GM12878 (cell line): ENCODE data around the gene GLT8D1. TPM values are rescaled to one million over a fixed set of nuclear protein-coding genes. Genes with fewer than 3 reads are reported as not detected.

Source experiments
- ATF7 ChIP-seq: fragments of 450-650 bp; IDR thresholded peaks from 2 replicates; pipeline ENCODE4 v1.6.1; 2016; ENCODE audit warnings: low read depth, mild to moderate bottlenecking
- CREB1 ChIP-seq: IDR thresholded peaks from 2 replicates; pipeline ENCODE4 v1.6.1; 2012; ENCODE audit warnings: low read depth, mild to moderate bottlenecking, inconsistent platforms
- E4F1 ChIP-seq: fragments of 450-650 bp; IDR thresholded peaks from 2 replicates; pipeline ENCODE4 v1.6.1; 2018; ENCODE audit warnings: borderline replicate concordance, mild to moderate bottlenecking; ENCODE audit not compliant: partially characterized antibody
- IRF5 ChIP-seq: fragments of 450-650 bp; IDR thresholded peaks from 2 replicates; pipeline ENCODE4 v1.6.1; 2017; ENCODE audit warnings: borderline replicate concordance
- LARP7 ChIP-seq: fragments of 450-650 bp; IDR thresholded peaks from 2 replicates; pipeline ENCODE4 v1.6.1; 2017; ENCODE audit warnings: mild to moderate bottlenecking
- NFIC ChIP-seq: IDR thresholded peaks from 2 replicates; pipeline ENCODE4 v1.6.1; 2012; ENCODE audit warnings: low read depth, mild to moderate bottlenecking, inconsistent platforms, low read length, moderate library complexity
- NFYA ChIP-seq: IDR thresholded peaks from 2 replicates; pipeline ENCODE4 v1.6.1; 2011; ENCODE audit warnings: low read depth, mild to moderate bottlenecking, low read length, improper control_type of control experiment, borderline replicate concordance
- NR2C1 ChIP-seq: fragments of 450-650 bp; IDR thresholded peaks from 2 replicates; pipeline ENCODE4 v1.6.1; 2017; ENCODE audit warnings: antibody characterized with exemption, mild to moderate bottlenecking, moderate library complexity
- POLR2A ChIP-seq: IDR thresholded peaks from 2 replicates; pipeline ENCODE4 v1.6.1; 2011; ENCODE audit warnings: low read depth, mild to moderate bottlenecking, low read length
- SKIL ChIP-seq: fragments of 450-650 bp; IDR thresholded peaks from 2 replicates; pipeline ENCODE4 v1.6.1; 2017; ENCODE audit warnings: mild to moderate bottlenecking, low read depth, inconsistent platforms; ENCODE audit not compliant: poor library complexity, severe bottlenecking
- STAT1 ChIP-seq: fragments of 450-650 bp; conservative IDR thresholded peaks from 2 replicates; pipeline ENCODE4 v1.6.1; 2014; ENCODE audit warnings: antibody characterized with exemption, mild to moderate bottlenecking
- polyA plus RNA-seq, 11 experiments: library from polyadenylated mRNA; depleted of rRNA in 4 of 11; unstranded in 6 of 11; stranded (reverse) in 5 of 11; fragments of >200 nt; fragmentation: Nextera tagmentation in 4 of 11; fragmentation: Illumina TruSeq in 1 of 11; extraction: Ambion mirVana in 4 of 11; extraction: Trizol in 1 of 11; gene quantifications; 1 replicate in 1 of 11; 2 replicates in 10 of 11; pipeline versions ENCODE4 v1.2.1 to v1.2.3, GENCODE V29; 2011 to 2016; ENCODE audit warnings: inconsistent platforms in 2 of 11, missing spikeins in 2 of 11, low read depth in 1 of 11
- total RNA-seq, 4 experiments: library from RNA; depleted of rRNA in 3 of 4; stranded (reverse); fragments of >200 nt in 3 of 4; fragmentation: Illumina TruSeq in 1 of 4; extraction: Trizol in 1 of 4; gene quantifications; 2 replicates each; pipeline versions ENCODE4 v1.2.1 to v1.2.3, GENCODE V29; 2013 to 2021
- TF ChIP-seq, protein P1 (sequence below): fragments of 450-650 bp; conservative IDR thresholded peaks from 2 replicates; pipeline ENCODE4 v1.6.1; 2017; ENCODE audit warnings: mild to moderate bottlenecking, moderate library complexity
- TF ChIP-seq, protein P2 (sequence below): fragments of 150-350 bp; IDR thresholded peaks from 2 replicates; pipeline ENCODE4 v1.6.1; 2014; ENCODE audit warnings: mild to moderate bottlenecking, low read depth, low read length
- TF ChIP-seq, protein P3 (sequence below): fragments of 450-650 bp; IDR thresholded peaks from 2 replicates; pipeline ENCODE4 v1.6.1; 2018; ENCODE audit warnings: mild to moderate bottlenecking, low read depth, moderate library complexity; ENCODE audit not compliant: partially characterized antibody
- TF ChIP-seq, protein P4 (sequence below): fragments of 450-650 bp; IDR thresholded peaks from 2 replicates; pipeline ENCODE4 v1.6.1; 2016; ENCODE audit warnings: mild to moderate bottlenecking

Gene GLT8D1
- total and polyA plus RNA-seq, 10 of the 15 experiments (the other 5 are each of a cell fraction or from before 2014, with no cell fraction given): 25.3 to 73.4 (median 48.4) TPM

DNA sequence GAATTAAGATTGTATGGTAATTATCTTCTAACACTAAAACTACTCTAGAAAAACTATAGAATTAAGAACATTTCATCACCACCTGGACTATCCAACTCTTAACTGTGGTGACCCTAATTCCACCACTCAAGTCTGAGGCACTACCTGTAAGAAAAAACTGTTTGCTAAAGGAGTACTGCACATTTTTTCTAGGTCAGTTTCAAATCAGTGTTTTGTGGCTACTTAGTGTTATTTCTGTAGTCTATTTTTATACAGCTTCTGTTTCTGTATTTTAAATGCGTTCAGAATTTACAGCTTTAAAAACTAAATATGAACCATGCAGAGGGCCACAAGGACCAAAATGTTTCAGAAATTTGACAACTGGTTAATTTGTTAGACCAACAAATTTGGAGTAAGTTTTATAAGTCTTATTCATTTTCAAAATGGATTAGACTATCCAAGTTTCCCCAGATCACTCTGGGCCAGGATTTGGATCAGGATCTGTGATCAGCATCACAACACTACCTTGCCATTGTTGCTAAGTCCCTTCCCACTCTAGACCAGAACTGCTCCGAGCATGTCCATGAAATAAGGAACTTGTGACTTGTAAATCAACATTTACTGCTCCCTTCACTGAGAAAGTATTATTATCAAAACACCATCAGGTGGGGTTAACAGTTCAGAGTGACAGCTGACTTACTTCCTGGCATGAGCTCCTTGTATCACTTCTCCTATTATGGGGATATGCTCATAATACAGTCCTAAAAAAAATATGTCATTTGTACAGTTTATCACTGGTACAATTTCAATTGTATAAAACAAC lies 8.6 kb downstream of the GLT8D1 start (continued):
- TF ChIP-seq, protein P1, sequence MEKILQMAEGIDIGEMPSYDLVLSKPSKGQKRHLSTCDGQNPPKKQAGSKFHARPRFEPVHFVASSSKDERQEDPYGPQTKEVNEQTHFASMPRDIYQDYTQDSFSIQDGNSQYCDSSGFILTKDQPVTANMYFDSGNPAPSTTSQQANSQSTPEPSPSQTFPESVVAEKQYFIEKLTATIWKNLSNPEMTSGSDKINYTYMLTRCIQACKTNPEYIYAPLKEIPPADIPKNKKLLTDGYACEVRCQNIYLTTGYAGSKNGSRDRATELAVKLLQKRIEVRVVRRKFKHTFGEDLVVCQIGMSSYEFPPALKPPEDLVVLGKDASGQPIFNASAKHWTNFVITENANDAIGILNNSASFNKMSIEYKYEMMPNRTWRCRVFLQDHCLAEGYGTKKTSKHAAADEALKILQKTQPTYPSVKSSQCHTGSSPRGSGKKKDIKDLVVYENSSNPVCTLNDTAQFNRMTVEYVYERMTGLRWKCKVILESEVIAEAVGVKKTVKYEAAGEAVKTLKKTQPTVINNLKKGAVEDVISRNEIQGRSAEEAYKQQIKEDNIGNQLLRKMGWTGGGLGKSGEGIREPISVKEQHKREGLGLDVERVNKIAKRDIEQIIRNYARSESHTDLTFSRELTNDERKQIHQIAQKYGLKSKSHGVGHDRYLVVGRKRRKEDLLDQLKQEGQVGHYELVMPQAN: no peak
- TF ChIP-seq NFIC (peak; percentile 54; the same call in 1 of the 2 replicates), LARP7 (no peak), E4F1 (no peak), SKIL (no peak), POLR2A (0 out of 2 replicates have a peak, but pooled peaks have one; percentile 31), ATF7 (no peak), STAT1 (no peak), IRF5 (no peak), NFYA (no peak), CREB1 (no peak), NR2C1 (no peak)
- TF ChIP-seq, protein P2, sequence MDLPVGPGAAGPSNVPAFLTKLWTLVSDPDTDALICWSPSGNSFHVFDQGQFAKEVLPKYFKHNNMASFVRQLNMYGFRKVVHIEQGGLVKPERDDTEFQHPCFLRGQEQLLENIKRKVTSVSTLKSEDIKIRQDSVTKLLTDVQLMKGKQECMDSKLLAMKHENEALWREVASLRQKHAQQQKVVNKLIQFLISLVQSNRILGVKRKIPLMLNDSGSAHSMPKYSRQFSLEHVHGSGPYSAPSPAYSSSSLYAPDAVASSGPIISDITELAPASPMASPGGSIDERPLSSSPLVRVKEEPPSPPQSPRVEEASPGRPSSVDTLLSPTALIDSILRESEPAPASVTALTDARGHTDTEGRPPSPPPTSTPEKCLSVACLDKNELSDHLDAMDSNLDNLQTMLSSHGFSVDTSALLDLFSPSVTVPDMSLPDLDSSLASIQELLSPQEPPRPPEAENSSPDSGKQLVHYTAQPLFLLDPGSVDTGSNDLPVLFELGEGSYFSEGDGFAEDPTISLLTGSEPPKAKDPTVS: no peak
- TF ChIP-seq, protein P3, sequence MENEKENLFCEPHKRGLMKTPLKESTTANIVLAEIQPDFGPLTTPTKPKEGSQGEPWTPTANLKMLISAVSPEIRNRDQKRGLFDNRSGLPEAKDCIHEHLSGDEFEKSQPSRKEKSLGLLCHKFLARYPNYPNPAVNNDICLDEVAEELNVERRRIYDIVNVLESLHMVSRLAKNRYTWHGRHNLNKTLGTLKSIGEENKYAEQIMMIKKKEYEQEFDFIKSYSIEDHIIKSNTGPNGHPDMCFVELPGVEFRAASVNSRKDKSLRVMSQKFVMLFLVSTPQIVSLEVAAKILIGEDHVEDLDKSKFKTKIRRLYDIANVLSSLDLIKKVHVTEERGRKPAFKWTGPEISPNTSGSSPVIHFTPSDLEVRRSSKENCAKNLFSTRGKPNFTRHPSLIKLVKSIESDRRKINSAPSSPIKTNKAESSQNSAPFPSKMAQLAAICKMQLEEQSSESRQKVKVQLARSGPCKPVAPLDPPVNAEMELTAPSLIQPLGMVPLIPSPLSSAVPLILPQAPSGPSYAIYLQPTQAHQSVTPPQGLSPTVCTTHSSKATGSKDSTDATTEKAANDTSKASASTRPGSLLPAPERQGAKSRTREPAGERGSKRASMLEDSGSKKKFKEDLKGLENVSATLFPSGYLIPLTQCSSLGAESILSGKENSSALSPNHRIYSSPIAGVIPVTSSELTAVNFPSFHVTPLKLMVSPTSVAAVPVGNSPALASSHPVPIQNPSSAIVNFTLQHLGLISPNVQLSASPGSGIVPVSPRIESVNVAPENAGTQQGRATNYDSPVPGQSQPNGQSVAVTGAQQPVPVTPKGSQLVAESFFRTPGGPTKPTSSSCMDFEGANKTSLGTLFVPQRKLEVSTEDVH: no peak
- TF ChIP-seq, protein P4, sequence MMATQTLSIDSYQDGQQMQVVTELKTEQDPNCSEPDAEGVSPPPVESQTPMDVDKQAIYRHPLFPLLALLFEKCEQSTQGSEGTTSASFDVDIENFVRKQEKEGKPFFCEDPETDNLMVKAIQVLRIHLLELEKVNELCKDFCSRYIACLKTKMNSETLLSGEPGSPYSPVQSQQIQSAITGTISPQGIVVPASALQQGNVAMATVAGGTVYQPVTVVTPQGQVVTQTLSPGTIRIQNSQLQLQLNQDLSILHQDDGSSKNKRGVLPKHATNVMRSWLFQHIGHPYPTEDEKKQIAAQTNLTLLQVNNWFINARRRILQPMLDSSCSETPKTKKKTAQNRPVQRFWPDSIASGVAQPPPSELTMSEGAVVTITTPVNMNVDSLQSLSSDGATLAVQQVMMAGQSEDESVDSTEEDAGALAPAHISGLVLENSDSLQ: peak; percentile 92
